K562 (cell line): ENCODE results near the gene ZDHHC17. TPM values are rescaled to one million over a fixed set of nuclear protein-coding genes. Genes with fewer than 3 reads are reported as not detected.

Experiments
- BACH1 ChIP-seq: fragments of 200-800 bp; sonication (Bioruptor generic); IDR thresholded peaks from 2 replicates; pipeline ENCODE4 v1.6.1; 2016; ENCODE audit warnings: missing genetic modification characterization, missing compliant biosample characterization
- EHMT2 ChIP-seq: fragments of 450-650 bp; IDR thresholded peaks from 2 replicates; pipeline ENCODE4 v1.6.1; 2018; ENCODE audit warnings: antibody characterized with exemption
- EWSR1 ChIP-seq: fragments of 450-650 bp; IDR thresholded peaks from 2 replicates; pipeline ENCODE4 v1.6.1; 2018; ENCODE audit warnings: borderline replicate concordance, mild to moderate bottlenecking, low read depth, moderate library complexity; ENCODE audit not compliant: partially characterized antibody
- LARP7 ChIP-seq: fragments of 450-650 bp; IDR thresholded peaks from 2 replicates; pipeline ENCODE4 v1.6.1; 2016
- MAFK ChIP-seq: IDR thresholded peaks from 2 replicates; pipeline ENCODE4 v1.6.1; 2011; ENCODE audit warnings: low read length, improper control_type of control experiment
- MTA1 ChIP-seq: fragments of 450-650 bp; IDR thresholded peaks from 2 replicates; pipeline ENCODE4 v1.6.1; 2017; ENCODE audit warnings: borderline replicate concordance
- NEUROD1 ChIP-seq: fragments of 150-350 bp; IDR thresholded peaks from 2 replicates; pipeline ENCODE4 v1.6.1; 2014; ENCODE audit warnings: borderline replicate concordance, low read length, low read depth; ENCODE audit not compliant: partially characterized antibody
- TAF1 ChIP-seq: IDR thresholded peaks from 2 replicates; pipeline ENCODE4 v1.6.1; 2011; ENCODE audit warnings: mild to moderate bottlenecking, low read length, moderate library complexity; ENCODE audit not compliant: insufficient read depth, control insufficient read depth, severe bottlenecking; ENCODE audit errors: extremely low read depth
- TEAD1 ChIP-seq, 2 experiments: fragments of 450-650 bp in 1 of 2; sonication (generic) in 1 of 2; formaldehyde crosslinking; IDR thresholded peaks; 2 replicates each; pipeline versions ENCODE4 v1.4.0 to v1.8.0; 2020 to 2022; ENCODE audit warnings: mild to moderate bottlenecking in 2 of 2, missing genetic modification reagents in 1 of 2
- THRAP3 ChIP-seq: fragments of 450-650 bp; IDR thresholded peaks from 2 replicates; pipeline ENCODE4 v1.6.1; 2016; ENCODE audit warnings: mild to moderate bottlenecking, inconsistent platforms, borderline replicate concordance
- ZBTB8A ChIP-seq: fragments of 450-650 bp; IDR thresholded peaks from 2 replicates; pipeline ENCODE4 v1.6.1; 2018; ENCODE audit warnings: mild to moderate bottlenecking, moderate library complexity; ENCODE audit not compliant: partially characterized antibody
- ZNF175 ChIP-seq: fragments of 200-800 bp; sonication (Bioruptor generic); IDR thresholded peaks from 2 replicates; pipeline ENCODE4 v1.6.1; 2016; ENCODE audit warnings: low read depth, mild to moderate bottlenecking, missing genetic modification characterization, missing compliant biosample characterization
- ZNF316 ChIP-seq: fragments of 450-650 bp; IDR thresholded peaks from 2 replicates; pipeline ENCODE4 v1.6.1; 2016
- polyA plus RNA-seq, 8 experiments: library from polyadenylated mRNA; depleted of rRNA in 4 of 8; stranded (reverse) in 5 of 8; unstranded in 3 of 8; fragments of >200 nt; fragmentation: Nextera tagmentation in 2 of 8; fragmentation: Illumina TruSeq in 1 of 8; extraction: Ambion mirVana in 2 of 8; extraction: Trizol in 1 of 8; gene quantifications; 2 replicates each; pipeline versions ENCODE4 v1.2.1 to v1.2.3, GENCODE V29; 2011 to 2014; ENCODE audit warnings: inconsistent platforms in 1 of 8, missing spikeins in 1 of 8
- total RNA-seq, 7 experiments: library from RNA; depleted of rRNA in 6 of 7; stranded (reverse); fragments of >200 nt in 6 of 7; fragmentation: Illumina TruSeq in 2 of 7; extraction: Trizol in 2 of 7; gene quantifications; 2 replicates each; pipeline versions ENCODE4 v1.2.1 to v1.2.3, GENCODE V29; 2011 to 2021; ENCODE audit warnings: low replicate concordance in 1 of 7
- TF ChIP-seq, protein P1 (sequence below), 2 experiments: IDR thresholded peaks in 1 of 2; conservative IDR thresholded peaks in 1 of 2; 2 replicates each; pipeline ENCODE4 v1.6.1; 2016; ENCODE audit warnings: low read depth in 2 of 2, mild to moderate bottlenecking in 1 of 2, missing compliant biosample characterization in 1 of 2, missing genetic modification characterization in 1 of 2, moderate library complexity in 1 of 2
- TF ChIP-seq, protein P2 (sequence below): fragments of 450-650 bp; IDR thresholded peaks from 2 replicates; pipeline ENCODE4 v1.6.1; 2016; ENCODE audit warnings: low read depth
- TF ChIP-seq, protein P3 (sequence below): sonication (generic); formaldehyde crosslinking; IDR thresholded peaks from 2 replicates; pipeline ENCODE4 v1.5.0; 2020; ENCODE audit warnings: missing genetic modification reagents
- TF ChIP-seq, protein P4 (sequence below): fragments of 250-450 bp; sonication (Bioruptor Pico); IDR thresholded peaks from 2 replicates; pipeline ENCODE4 v1.5.0; 2021

The ZDHHC17 gene
- total and polyA plus RNA-seq, 9 of the 15 experiments (the other 6 are each of a cell fraction or from before 2014, with no cell fraction given): 6.7 to 66.0 (median 27.5) TPM

DNA sequence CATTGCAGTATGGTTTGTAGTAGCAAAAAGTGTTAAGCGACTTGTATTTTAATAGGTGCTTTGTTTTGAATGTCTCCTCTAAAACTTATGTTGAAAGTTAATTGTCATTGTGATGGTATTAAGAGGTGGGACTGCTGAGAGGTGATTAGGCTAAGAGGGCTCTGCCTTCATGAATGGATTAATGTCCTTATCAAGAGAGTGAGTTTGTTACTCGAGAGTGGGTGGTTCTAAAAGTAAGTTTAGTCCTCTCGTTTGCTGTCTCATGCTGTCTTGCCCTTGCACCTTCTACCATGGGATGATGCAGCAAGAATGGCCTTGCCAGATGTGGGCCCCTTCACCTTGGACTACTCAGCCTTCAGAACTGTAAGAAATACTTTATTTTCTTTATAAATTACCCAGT, 17.4 kb downstream of the ZDHHC17 start (continued):
- TF ChIP-seq, protein P1, sequence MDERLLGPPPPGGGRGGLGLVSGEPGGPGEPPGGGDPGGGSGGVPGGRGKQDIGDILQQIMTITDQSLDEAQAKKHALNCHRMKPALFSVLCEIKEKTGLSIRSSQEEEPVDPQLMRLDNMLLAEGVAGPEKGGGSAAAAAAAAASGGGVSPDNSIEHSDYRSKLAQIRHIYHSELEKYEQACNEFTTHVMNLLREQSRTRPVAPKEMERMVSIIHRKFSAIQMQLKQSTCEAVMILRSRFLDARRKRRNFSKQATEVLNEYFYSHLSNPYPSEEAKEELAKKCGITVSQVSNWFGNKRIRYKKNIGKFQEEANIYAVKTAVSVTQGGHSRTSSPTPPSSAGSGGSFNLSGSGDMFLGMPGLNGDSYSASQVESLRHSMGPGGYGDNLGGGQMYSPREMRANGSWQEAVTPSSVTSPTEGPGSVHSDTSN (CRISPR knock-in tag; IDR thresholded peaks at IDR 0.05; ENCODE audit: low read depth): no peak
- TF ChIP-seq, protein P1 (tag; conservative IDR thresholded peaks at IDR 0.05; ENCODE audit: low read depth): no peak
- TF ChIP-seq TEAD1 (CRISPR knock-in tag; IDR thresholded peaks at IDR 0.05) (no peak), THRAP3 (no peak), MAFK (peak; percentile 80), LARP7 (no peak), BACH1 (tag) (peak; percentile 46; the same call in 1 of the 2 replicates), EWSR1 (no peak), MTA1 (no peak), ZNF316 (peak; percentile 96), ZBTB8A (no peak), NEUROD1 (no peak), EHMT2 (no peak), TAF1 (no peak), ZNF175 (CRISPR knock-in tag) (no peak)
- TF ChIP-seq, protein P2, sequence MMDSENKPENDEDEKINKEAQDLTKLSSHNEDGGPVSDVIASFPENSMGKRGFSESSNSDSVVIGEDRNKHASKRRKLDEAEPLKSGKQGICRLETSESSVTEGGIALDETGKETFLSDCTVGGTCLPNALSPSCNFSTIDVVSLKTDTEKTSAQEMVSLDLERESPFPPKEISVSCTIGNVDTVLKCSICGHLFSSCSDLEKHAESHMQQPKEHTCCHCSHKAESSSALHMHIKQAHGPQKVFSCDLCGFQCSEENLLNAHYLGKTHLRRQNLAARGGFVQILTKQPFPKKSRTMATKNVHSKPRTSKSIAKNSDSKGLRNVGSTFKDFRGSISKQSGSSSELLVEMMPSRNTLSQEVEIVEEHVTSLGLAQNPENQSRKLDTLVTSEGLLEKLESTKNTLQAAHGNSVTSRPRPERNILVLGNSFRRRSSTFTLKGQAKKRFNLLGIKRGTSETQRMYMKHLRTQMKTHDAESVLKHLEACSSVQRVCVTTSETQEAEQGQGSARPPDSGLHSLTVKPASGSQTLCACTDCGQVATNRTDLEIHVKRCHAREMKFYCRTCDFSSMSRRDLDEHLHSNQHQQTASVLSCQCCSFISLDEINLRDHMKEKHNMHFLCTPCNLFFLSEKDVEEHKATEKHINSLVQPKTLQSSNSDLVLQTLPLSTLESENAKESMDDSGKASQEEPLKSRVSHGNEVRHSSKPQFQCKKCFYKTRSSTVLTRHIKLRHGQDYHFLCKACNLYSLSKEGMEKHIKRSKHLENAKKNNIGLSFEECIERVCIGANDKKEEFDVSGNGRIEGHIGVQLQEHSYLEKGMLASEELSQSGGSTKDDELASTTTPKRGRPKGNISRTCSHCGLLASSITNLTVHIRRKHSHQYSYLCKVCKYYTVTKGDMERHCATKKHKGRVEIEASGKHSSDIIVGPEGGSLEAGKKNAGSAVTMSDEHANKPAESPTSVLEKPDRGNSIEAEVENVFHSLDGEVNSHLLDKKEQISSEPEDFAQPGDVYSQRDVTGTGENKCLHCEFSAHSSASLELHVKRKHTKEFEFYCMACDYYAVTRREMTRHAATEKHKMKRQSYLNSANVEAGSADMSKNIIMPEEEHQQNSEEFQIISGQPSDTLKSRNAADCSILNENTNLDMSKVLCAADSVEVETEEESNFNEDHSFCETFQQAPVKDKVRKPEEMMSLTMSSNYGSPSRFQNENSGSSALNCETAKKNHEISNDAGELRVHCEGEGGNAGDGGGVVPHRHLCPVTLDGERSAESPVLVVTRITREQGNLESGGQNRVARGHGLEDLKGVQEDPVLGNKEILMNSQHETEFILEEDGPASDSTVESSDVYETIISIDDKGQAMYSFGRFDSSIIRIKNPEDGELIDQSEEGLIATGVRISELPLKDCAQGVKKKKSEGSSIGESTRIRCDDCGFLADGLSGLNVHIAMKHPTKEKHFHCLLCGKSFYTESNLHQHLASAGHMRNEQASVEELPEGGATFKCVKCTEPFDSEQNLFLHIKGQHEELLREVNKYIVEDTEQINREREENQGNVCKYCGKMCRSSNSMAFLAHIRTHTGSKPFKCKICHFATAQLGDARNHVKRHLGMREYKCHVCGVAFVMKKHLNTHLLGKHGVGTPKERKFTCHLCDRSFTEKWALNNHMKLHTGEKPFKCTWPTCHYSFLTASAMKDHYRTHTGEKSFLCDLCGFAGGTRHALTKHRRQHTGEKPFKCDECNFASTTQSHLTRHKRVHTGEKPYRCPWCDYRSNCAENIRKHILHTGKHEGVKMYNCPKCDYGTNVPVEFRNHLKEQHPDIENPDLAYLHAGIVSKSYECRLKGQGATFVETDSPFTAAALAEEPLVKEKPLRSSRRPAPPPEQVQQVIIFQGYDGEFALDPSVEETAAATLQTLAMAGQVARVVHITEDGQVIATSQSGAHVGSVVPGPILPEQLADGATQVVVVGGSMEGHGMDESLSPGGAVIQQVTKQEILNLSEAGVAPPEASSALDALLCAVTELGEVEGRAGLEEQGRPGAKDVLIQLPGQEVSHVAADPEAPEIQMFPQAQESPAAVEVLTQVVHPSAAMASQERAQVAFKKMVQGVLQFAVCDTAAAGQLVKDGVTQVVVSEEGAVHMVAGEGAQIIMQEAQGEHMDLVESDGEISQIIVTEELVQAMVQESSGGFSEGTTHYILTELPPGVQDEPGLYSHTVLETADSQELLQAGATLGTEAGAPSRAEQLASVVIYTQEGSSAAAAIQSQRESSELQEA: no peak
- TF ChIP-seq, protein P3, sequence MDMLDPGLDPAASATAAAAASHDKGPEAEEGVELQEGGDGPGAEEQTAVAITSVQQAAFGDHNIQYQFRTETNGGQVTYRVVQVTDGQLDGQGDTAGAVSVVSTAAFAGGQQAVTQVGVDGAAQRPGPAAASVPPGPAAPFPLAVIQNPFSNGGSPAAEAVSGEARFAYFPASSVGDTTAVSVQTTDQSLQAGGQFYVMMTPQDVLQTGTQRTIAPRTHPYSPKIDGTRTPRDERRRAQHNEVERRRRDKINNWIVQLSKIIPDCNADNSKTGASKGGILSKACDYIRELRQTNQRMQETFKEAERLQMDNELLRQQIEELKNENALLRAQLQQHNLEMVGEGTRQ (CRISPR knock-in tag): no peak
- TF ChIP-seq, protein P4, sequence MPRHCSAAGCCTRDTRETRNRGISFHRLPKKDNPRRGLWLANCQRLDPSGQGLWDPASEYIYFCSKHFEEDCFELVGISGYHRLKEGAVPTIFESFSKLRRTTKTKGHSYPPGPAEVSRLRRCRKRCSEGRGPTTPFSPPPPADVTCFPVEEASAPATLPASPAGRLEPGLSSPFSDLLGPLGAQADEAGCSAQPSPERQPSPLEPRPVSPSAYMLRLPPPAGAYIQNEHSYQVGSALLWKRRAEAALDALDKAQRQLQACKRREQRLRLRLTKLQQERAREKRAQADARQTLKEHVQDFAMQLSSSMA (CRISPR knock-in tag): no peak
